ENCODE data around the gene EML5.

EML5 gene

DNA sequence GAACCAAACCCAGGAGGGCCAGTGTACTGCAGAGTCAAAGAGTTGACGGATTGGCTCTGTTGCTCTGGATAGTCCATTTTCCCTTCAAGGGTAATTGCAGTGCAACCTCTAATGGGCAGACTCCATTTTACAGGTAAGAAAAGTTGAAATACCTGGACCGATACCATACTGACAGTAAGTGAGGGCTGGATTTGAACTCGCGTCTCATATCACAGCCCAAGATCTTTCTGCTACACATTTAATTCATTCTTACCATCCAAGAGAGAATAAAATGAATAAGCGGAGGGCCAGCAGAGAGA, 230.3 kb downstream of the EML5 start:
- TF ChIP-seq, protein P1, sequence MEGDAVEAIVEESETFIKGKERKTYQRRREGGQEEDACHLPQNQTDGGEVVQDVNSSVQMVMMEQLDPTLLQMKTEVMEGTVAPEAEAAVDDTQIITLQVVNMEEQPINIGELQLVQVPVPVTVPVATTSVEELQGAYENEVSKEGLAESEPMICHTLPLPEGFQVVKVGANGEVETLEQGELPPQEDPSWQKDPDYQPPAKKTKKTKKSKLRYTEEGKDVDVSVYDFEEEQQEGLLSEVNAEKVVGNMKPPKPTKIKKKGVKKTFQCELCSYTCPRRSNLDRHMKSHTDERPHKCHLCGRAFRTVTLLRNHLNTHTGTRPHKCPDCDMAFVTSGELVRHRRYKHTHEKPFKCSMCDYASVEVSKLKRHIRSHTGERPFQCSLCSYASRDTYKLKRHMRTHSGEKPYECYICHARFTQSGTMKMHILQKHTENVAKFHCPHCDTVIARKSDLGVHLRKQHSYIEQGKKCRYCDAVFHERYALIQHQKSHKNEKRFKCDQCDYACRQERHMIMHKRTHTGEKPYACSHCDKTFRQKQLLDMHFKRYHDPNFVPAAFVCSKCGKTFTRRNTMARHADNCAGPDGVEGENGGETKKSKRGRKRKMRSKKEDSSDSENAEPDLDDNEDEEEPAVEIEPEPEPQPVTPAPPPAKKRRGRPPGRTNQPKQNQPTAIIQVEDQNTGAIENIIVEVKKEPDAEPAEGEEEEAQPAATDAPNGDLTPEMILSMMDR (IDR thresholded peaks at IDR 0.05; ENCODE audit: low read depth, low read length), result no peak
- peak overlapping the region; percentile 83 for H3K4me3 ChIP-seq (ENCODE audit: low read depth, low read length)

Data from WI38 (cell line).